Upper lobe of right lung (tissue), 1 donor: Measurements from ENCODE around the gene OR2F1. TPM values are rescaled to one million over a fixed set of nuclear protein-coding genes. Genes with fewer than 3 reads are reported as not detected.
"Not testable (repeated sequence)": the region's sequence is repeated elsewhere in the genome, so short reads cannot be mapped to it uniquely, and the experiment has no call there.

Source experiments
- ATAC-seq: fragments of 200-7000 bp; cut with Tn5 transposase; one replicate; pipeline ENCODE4 v1.9.1; 2020; ENCODE audit warnings: mild to moderate bottlenecking, moderate library complexity
- DNase-seq: peaks from one replicate; pipeline ENCODE4 v3.0.0-alpha.2; 2020
- H3K27ac ChIP-seq: fragments of 200-600 bp; one replicate; pipeline ENCODE4 v1.8.0; 2022
- H3K27me3 ChIP-seq: fragments of 200-600 bp; one replicate; pipeline ENCODE4 v1.8.0; 2022; ENCODE audit warnings: mild to moderate bottlenecking
- H3K36me3 ChIP-seq: fragments of 200-600 bp; one replicate; pipeline ENCODE4 v1.8.0; 2022
- H3K4me1 ChIP-seq: fragments of 200-600 bp; one replicate; pipeline ENCODE4 v1.8.0; 2022
- H3K4me3 ChIP-seq: fragments of 200-600 bp; one replicate; pipeline ENCODE4 v1.8.0; 2022; ENCODE audit warnings: mild to moderate bottlenecking
- H3K9me3 ChIP-seq: fragments of 200-600 bp; one replicate; pipeline ENCODE4 v1.8.0; 2022
- CTCF ChIP-seq: fragments of 200-600 bp; IDR thresholded peaks from one replicate; pipeline ENCODE4 v1.8.0; 2022; ENCODE audit warnings: antibody characterized with exemption
- intact Hi-C: fragments of 100-400 bp; cut with DNase I; formaldehyde crosslinking; loops from one replicate; pipeline ENCODE4 v1.11.0; 2022
- total RNA-seq: library from RNA; stranded (reverse); fragmentation: NEBNext Ultra II Directional; extraction: Animal tissue kit (Norgen Biotek cat#: 25700); gene quantifications from one replicate; pipeline ENCODE4 v1.2.1, GENCODE V29; 2021
- donor health status: DM: no; HTN: yes; CAD: no; lungs with severe emphysema.

The OR2F1 gene
- total RNA-seq, 1 donor from 2014 or later: not detected

GRCh38 chr7:144004703-144005102 is 50.1 kb downstream of the OR2F1 start:
- Histone ChIP-seq H3K4me1 (no peaks in the 10 kb centered on the region), H3K4me3 (no peak overlapping the region)
- intact Hi-C loops: no loop called here

GRCh38 chr7:144006029-144006691 is 51.5 kb downstream of the OR2F1 start:
- Histone ChIP-seq H3K27me3 (no peaks in the 10 kb centered on the region), H3K4me3 (no peak overlapping the region), H3K4me1 (no peaks in the 10 kb centered on the region), H3K36me3 (no peaks in the 10 kb centered on the region), H3K9me3 (no peaks in the 10 kb centered on the region), H3K27ac (no peak overlapping the region)
- no peak for DNase-seq
- no peak for ATAC-seq
- intact Hi-C loops: no loop called here
- no peak for TF ChIP-seq CTCF

More at GRCh38 chr7:144004703-144005102, 50.1 kb downstream of the OR2F1 start:
- ATAC-seq (no peak), DNase-seq (no peak)
- TF ChIP-seq CTCF: no peak
- H3K27ac ChIP-seq: no peak overlapping the region
- H3K27me3 ChIP-seq: no peaks in the 10 kb centered on the region
- no peaks in the 10 kb centered on the region for H3K36me3 ChIP-seq
- no peaks in the 10 kb centered on the region for H3K9me3 ChIP-seq

GRCh38 chr7:144006692-144007042 is 52.0 kb downstream of the OR2F1 start:
- Histone ChIP-seq H3K27me3 (no peaks in the 10 kb centered on the region), H3K9me3 (no peaks in the 10 kb centered on the region), H3K4me3 (no peak overlapping the region), H3K27ac (no peak overlapping the region), H3K36me3 (no peaks in the 10 kb centered on the region), H3K4me1 (no peaks in the 10 kb centered on the region)
- ATAC-seq (no peak), DNase-seq (no peak)
- TF ChIP-seq CTCF: no peak
- intact Hi-C loops: no loop called here

GRCh38 chr7:144009361-144009760 is 54.7 kb downstream of the OR2F1 start:
- intact Hi-C loops: no loop called here
- Histone ChIP-seq H3K36me3 (no peaks in the 10 kb centered on the region), H3K4me3 (no peak overlapping the region), H3K27me3 (no peaks in the 10 kb centered on the region), H3K27ac (no peak overlapping the region), H3K9me3 (no peaks in the 10 kb centered on the region), H3K4me1 (no peaks in the 10 kb centered on the region)
- ATAC-seq (no peak), DNase-seq (no peak)
- no peak for TF ChIP-seq CTCF

- H3K27me3 ChIP-seq, H3K4me1 ChIP-seq, intact Hi-C loops, H3K36me3 ChIP-seq, H3K9me3 ChIP-seq, H3K4me3 ChIP-seq, H3K27ac ChIP-seq, ATAC-seq, DNase-seq: not testable (repeated sequence)
These were observed 55.4 kb downstream of the OR2F1 start for GRCh38 chr7:144010061-144010460.

GRCh38 chr7:144010821-144011220 is 56.2 kb downstream of the OR2F1 start:
- intact Hi-C loops, ATAC-seq, H3K27me3 ChIP-seq, H3K9me3 ChIP-seq, H3K4me3 ChIP-seq, H3K27ac ChIP-seq, H3K36me3 ChIP-seq, H3K4me1 ChIP-seq, DNase-seq: not testable (repeated sequence)
